NOMO-1 (cell line): ENCODE data around the gene NSD1.
"Not testable (repeated sequence)": the region's sequence is repeated elsewhere in the genome, so short reads cannot be mapped to it uniquely, and the experiment has no call there.

Experiments
- DNase-seq, 2 experiments: peaks; one replicate each; lab custom pipeline; 2025; ENCODE audit not compliant: unreplicated experiment in 2 of 2; lab: John Stamatoyannopoulos, UW

The NSD1 gene

GRCh38 chr5:177163500-177163899, 29.9 kb downstream of the NSD1 start:
- no peak for DNase-seq

- DNase-seq, result no peak
These were observed 35.7 kb downstream of the NSD1 start for GRCh38 chr5:177169271-177169670.

DNA sequence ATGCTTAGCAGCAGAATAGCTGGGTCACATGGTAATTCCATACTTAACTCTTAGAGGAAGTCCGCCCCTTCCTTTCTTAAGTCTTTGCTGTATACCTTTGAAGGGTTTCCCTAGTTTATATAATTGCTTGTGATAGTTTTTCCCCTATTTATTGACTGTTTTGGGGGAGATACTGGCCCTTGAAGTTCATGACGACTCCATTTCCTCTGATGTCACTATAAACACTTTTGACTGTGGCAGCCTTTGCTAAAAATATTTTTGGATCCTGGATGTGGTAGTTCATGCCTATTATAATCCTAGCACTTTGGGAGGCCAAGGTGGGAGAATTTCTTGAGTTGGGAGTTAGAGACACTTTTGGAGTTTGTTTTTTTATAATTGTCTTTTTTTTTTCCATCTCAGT, 38.4 kb downstream of the NSD1 start:
- DNase-seq, result no peak

- no peak for DNase-seq
These were observed 41.8 kb downstream of the NSD1 start for GRCh38 chr5:177175336-177175735.

DNA sequence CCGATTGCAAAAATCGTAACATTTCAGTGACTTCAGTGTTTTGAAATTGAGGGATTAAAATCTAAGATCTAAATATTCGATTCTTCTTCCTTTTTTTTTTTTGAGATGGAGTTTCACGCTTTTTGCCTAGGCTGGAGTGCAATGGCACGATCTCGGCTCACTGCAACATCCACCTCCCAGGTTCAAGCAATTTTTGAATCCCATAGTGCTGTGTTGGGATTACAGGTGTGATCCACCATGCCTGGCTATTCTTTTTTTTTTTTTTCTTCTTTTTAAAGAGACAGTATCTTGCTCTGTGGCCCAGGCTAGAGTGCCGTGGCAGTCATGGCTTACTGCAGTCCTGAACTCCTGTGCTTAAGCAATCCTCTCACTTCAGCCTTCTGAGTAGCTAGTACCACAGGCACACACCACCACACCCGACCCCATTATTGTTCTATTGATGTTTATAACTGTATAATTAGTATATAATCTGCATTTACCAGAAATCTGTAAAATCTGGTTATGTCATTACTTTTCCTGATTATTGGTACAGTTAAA, 42.7 kb downstream of the NSD1 start:
- no peak for DNase-seq

DNA sequence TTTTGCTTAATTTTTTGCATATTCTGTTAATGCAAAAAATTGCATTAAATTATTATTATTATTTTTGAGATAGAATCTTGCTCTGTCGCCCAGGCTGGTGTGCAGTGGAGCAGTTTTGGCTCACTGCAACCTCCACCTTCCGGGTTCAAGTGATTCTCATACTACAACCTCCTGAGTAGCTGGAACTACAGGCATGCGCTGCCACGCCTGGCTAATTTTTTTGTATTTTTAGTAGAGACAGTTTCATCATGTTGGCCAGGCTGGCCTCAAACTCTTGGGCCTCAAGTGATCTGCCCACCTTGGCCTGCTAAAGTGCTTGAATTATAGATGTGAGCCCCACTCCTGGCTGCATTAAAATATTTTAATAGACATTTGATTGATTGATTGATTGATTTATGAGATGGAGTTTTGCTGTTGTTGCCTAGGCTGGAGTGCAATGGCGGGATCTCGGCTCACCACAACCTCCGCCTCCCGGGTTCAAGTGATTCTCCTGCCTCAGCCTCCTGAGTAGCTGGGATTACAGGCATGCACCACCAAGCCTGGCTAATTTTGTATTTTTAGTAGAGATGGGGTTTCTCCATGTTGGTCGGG, 44.4 kb downstream of the NSD1 start:
- not testable (repeated sequence) for DNase-seq

GRCh38 chr5:177178733-177179304, 45.2 kb downstream of the NSD1 start:
- DNase-seq, result no peak

GRCh38 chr5:177179431-177179830, 45.9 kb downstream of the NSD1 start:
- DNase-seq, result no peak

GRCh38 chr5:177183142-177183541, 49.6 kb downstream of the NSD1 start:
- no peak for DNase-seq

- no peak for DNase-seq
These were observed 50.3 kb downstream of the NSD1 start for GRCh38 chr5:177183766-177184360.

DNA sequence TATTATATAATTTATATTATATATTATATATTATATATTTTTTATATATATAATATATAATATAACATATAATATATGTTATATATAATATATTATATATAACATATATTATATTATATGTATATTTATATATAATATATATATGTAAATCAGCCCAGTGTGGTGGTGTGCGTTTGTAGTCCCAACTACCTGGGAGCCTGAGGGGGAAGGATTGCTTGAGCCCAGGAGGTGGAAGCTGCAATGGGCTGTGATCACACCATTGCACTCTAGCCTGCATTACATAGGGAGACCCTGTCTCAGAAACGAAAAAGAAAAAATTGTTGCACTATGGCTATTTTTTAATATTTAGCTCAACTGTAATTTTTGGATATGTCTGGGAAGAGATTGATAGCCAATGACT, 52.4 kb downstream of the NSD1 start:
- no peak for DNase-seq

DNA sequence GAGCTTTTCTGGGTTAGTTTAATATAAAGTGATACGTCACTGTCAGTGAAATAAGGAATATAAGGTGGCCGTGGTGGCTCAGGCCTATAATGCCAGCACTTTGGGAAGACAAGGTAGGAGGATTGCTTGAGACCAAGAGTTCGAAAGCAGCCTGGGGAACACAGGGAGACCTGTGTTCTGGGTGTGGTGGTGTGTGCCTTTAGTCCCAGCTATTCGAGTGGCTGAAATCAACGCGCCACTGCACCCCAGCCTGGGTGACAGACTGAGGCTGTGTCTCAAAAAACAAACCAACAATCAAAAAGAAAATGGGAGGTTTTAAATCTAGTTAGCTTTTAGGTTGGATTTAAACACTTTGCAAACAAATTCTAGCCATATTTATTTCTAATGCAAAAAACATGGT, 53.1 kb downstream of the NSD1 start:
- DNase-seq, result no peak

DNA sequence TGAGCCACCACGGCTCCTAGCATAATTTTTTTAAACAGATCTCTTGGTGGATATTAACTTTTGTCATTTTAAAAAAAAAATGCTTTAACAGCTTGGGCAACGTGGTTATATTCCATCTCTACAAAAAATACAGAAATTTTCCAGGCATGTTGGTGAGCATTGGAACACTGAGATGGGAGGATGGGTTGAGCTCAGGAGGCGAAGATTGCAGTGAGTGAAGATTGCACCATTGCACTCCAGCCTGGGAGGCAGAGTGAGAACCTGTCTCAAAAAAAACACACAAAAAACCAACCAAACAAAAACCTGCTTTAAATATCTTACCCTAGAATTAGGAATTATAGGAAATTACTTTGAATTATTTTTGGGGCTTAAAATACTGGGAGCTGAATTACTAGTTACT, 55.2 kb downstream of the NSD1 start:
- DNase-seq, result no peak

DNA sequence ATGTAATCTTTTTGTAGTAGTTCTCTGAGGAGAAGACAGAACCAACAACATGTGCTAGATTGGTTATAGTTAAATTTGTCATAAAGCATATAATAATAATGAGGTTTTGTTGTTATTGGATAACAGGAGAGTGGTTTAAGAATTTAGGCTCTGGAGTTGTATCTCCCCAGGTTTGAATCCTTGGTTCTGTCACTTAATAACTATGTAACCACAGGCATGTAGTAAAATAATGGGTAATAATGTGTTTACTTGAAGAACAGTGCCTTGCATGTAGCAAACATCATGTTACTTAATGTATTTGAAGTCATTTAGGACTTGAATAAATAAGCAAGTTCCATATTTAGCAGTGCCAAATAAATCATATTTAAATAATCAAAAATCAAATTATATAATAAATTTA, 55.8 kb downstream of the NSD1 start:
- no peak for DNase-seq

GRCh38 chr5:177189965-177190364, 56.4 kb downstream of the NSD1 start:
- no peak for DNase-seq

DNA sequence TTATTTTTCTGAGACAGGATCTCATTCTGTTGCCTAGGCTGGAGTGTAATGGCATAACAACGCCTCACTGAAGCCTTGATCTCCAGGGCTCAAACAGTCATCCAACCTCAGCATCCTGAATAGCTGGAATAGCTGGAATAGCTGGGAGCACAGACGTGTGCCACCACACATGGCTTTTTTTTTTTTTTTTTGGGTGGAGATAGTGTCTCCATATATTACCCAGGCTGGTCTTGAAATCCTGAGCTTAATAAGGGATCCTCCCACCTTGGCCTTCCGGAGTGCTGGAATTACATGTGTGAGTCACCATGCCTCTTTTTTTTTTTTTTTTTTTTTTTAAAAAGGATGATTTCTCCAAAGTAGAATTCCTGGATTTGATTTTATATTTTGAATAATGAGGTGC, 60.7 kb downstream of the NSD1 start:
- DNase-seq, result no peak

DNA sequence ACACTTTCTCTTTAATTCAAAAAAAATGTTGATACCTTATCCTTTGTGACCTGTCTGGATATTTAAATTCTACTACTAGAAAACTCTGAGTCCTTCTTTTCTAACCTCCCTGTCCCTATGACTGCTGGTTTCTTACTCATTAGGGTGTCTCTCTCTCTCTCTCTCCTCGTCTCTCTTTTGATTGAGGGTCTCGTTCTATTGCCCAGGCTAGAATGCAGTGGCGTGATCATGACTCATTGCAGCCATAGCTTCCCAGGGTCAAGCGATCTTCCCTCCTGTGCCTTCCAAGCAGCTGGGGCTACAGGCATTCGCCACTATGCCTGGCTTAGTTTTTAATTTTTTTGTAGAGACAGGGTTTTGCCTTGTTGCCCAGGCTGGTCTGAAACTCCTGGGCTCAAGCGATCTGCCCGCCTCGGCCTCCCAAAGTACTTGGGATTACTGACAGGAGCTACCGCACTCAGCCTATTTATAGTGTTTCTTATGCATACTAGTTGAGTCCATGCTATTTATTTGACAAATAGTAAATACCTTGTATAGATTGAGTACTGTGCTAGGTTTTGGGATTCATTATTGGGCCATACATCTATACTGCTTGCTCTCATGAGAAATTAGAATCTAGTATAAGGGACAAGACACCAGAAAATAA, 61.9 kb downstream of the NSD1 start:
- no peak for DNase-seq

DNA sequence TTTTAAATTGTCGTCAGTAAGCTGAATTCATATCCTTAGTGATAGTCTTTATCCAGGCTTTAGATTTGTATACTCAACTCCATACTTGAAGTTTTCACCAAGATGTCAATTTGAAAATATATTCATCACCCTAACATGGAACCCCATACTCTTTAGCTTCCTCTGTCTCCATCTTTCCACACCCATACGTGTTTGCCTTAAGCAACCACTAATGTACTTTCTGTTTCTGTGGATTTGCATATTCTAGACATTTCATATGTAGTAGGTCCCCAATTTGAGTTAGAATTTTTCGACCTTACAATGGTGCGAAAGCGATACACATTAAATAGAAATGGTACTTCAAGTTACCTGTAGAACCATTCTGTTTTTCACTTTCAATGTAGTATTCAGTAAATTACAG, 65.2 kb downstream of the NSD1 start:
- DNase-seq, result no peak

DNA sequence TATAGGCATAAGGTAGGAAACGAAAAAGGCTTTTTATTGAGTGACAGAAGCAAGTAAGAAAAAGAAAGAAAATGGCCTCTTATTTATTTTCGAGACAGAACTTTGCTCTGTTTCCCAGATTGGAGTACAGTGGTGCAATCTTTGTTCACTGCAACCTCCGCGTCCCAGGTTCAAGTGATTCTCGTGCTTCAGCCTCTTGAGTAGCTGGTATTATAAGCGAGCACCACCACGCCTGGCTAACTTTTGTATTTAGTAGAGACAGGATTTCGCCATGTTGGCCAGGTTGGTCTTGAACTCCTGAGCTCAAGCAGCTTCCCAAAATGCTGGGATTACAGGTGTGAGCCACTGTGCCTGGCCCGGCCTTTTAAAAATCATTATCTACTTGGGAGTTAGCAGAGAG, 70.7 kb downstream of the NSD1 start:
- no peak for DNase-seq

DNA sequence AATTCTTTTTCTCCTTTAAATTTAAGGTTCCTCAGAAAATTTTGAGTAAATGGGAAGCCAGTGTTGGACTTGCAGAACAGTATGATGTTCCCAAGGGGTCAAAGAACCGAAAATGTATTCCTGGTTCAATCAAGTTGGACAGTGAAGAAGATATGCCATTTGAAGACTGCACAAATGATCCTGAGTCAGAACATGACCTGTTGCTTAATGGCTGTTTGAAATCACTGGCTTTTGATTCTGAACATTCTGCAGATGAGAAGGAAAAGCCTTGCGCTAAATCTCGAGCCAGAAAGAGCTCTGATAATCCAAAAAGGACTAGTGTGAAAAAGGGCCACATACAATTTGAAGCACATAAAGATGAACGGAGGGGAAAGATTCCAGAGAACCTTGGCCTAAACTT, 76.0 kb downstream of the NSD1 start:
- no peak for DNase-seq

DNA sequence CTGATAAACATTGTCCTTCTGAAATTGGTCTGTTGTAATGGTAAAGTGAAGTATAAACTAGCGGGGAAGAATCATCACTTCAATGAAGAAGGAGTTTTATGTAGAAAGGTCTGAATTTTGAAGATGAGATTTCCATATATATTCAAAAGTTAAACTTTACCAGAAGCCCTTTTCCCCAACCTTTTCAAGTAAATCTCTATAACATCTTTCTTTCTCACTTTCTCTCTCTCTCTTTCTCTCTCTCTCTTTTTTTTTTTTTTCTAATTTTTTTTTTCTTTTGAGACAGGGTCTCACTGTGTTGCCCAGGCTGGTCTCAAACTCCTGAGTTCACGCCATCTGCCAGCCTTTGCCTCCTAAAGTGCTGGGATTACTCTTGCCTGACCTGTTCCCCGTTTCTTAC, 78.7 kb downstream of the NSD1 start:
- no peak for DNase-seq

GRCh38 chr5:177220576-177220975, 87.0 kb downstream of the NSD1 start:
- no peak for DNase-seq
